Measurements from ENCODE around the gene WASHC4. TPM values are rescaled to one million over a fixed set of nuclear protein-coding genes. Genes with fewer than 3 reads are reported as not detected.

WASHC4 gene
- total and polyA plus RNA-seq, 11 donors = 9.3 to 42.9 (median 23.2) TPM

DNA sequence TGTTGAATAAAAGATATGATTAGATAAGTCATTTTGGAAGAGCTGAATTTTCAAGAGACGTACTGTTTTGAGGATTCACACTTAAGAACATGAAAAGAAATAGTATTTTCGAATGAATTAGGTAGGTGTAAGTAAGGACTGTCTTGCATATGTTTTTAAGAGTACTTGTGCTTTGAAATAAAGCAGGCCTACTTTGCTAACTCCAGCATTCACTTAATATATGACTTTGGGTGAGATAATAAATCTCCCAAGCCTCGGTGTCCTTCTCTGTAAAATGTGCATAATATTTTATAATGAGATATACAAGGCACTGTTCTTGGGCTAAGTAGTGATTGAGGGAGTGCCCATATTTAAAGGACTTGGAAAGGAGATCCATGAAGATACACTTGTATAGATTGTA is 54.6 kb downstream of the WASHC4 start:
- H3K9me3 ChIP-seq = no peaks in the 10 kb centered on the region
- DNase-seq = no peak
- no peak for TF ChIP-seq POLR2A (IDR thresholded peaks at IDR 0.05)
- TF ChIP-seq, protein P1, sequence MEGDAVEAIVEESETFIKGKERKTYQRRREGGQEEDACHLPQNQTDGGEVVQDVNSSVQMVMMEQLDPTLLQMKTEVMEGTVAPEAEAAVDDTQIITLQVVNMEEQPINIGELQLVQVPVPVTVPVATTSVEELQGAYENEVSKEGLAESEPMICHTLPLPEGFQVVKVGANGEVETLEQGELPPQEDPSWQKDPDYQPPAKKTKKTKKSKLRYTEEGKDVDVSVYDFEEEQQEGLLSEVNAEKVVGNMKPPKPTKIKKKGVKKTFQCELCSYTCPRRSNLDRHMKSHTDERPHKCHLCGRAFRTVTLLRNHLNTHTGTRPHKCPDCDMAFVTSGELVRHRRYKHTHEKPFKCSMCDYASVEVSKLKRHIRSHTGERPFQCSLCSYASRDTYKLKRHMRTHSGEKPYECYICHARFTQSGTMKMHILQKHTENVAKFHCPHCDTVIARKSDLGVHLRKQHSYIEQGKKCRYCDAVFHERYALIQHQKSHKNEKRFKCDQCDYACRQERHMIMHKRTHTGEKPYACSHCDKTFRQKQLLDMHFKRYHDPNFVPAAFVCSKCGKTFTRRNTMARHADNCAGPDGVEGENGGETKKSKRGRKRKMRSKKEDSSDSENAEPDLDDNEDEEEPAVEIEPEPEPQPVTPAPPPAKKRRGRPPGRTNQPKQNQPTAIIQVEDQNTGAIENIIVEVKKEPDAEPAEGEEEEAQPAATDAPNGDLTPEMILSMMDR (IDR thresholded peaks at IDR 0.05) = no peak
- no peaks in the 10 kb centered on the region for H3K27me3 ChIP-seq
- H3K36me3 ChIP-seq = peaks cover 0 to 100% (median 99%) of the 10 kb centered on the region in 9 donors
- 92 to 96% (median 94%) methylated on average over 3 of the region's 3 CpGs for whole genome bisulfite sequencing, 4 donors
- no peak for ATAC-seq
- no peaks in the 10 kb centered on the region for H3K4me1 ChIP-seq
- H3K27ac ChIP-seq = no peak overlapping the region
- intact Hi-C loops (cut with DNase I) = no loop called here
- H3K4me3 ChIP-seq = no peak overlapping the region

DNA sequence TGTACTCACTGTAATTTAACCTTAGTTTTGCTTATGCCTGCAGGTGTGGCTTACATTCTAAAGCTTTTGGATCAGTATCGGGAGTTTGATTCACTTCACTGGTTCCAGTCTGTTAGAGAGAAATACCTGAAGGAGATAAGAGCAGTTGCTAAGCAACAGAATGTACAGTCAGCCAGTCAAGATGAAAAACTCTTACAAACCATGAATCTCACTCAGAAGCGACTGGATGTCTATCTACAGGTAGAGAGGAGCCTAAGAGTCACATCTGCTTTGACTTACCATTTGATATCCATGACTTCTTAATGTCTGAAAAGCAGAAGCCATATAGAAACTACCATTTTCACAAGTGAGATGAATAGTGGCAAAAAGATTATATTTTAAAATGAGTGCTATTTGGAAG is 56.5 kb downstream of the WASHC4 start:
- H3K9me3 ChIP-seq = no peaks in the 10 kb centered on the region
- ATAC-seq (no peak), DNase-seq (no peak)
- TF ChIP-seq, protein P1 (IDR thresholded peaks at IDR 0.05) = no peak
- no peaks in the 10 kb centered on the region for H3K4me1 ChIP-seq
- intact Hi-C loops (cut with DNase I) = no loop called here
- no peak overlapping the region for H3K27ac ChIP-seq
- no peaks in the 10 kb centered on the region for H3K27me3 ChIP-seq
- H3K36me3 ChIP-seq = peaks cover 0 to 100% (median 98%) of the 10 kb centered on the region in 9 donors
- 81 to 89% (median 86%) methylated on average over 2 of the region's 2 CpGs for WGBS, 4 donors
- no peak overlapping the region for H3K4me3 ChIP-seq

DNA sequence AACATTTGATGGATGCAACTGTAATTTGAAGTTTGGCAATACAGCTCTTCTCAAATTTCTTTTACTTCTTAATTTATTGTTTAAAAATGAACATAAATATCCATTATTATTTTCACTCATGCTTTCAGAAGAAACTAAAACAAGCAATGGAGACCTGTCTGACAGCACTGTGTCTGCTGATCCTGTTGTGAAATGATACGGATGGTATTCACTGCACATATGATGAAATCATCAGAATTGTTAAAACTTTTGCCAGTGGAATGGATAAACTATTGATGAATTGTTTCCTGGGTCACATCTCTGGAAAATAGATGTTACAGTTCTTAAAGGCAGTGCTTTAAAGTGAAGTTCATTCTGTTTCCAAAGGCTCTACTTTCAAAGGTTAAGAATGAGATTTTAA is 59.2 kb downstream of the WASHC4 start:
- DNase-seq (no peak), ATAC-seq (no peak)
- H3K36me3 ChIP-seq = peaks cover 0 to 100% (median 96%) of the 10 kb centered on the region in 9 donors
- no peak overlapping the region for H3K27ac ChIP-seq
- 85 to 97% (median 92%) methylated on average over 1 of the region's 1 CpG for WGBS, 4 donors
- H3K4me1 ChIP-seq = no peaks in the 10 kb centered on the region
- H3K4me3 ChIP-seq = no peak overlapping the region
- no peaks in the 10 kb centered on the region for H3K9me3 ChIP-seq
- no peak for TF ChIP-seq POLR2A (IDR thresholded peaks at IDR 0.05)
- TF ChIP-seq, protein P1 (IDR thresholded peaks at IDR 0.05) = no peak
- H3K27me3 ChIP-seq = no peaks in the 10 kb centered on the region
- intact Hi-C loops (cut with DNase I) = no loop called here

DNA sequence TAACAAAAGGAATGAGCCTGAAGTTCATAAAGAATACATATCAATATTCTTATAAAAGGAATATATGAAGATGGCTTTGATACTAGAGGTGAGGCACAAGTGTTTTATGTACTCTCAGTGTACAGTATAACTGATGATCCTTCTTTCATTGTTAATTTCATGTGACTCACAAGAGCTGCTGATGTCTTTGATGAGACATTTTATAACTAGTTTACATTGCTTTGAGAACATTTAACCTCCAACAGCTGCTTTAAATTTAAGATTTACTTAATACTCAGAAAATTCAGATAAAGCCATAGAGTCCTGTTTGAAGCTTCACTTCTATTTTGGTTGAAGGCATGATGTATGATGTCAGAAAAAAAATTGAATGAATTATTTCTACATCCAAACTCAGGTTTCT is 59.8 kb downstream of the WASHC4 start:
- Histone ChIP-seq H3K4me1 (no peaks in the 10 kb centered on the region), H3K36me3 (peaks cover 0 to 100% (median 93%) of the 10 kb centered on the region in 9 donors), H3K9me3 (no peaks in the 10 kb centered on the region), H3K4me3 (no peak overlapping the region), H3K27me3 (no peaks in the 10 kb centered on the region), H3K27ac (no peak overlapping the region)
- no peak for DNase-seq
- no peak for ATAC-seq
- intact Hi-C loops (cut with DNase I) = no loop called here
- TF ChIP-seq POLR2A (IDR thresholded peaks at IDR 0.05) = no peak
- TF ChIP-seq, protein P1 (IDR thresholded peaks at IDR 0.05) = no peak
